D341Med (cell line): Measurements from ENCODE around the gene PLA2G2C.

Source experiments
- DNase-seq: peaks from one replicate; pipeline ENCODE4 v3.0.0; 2012; ENCODE audit warnings: low spot score

The PLA2G2C gene

DNA sequence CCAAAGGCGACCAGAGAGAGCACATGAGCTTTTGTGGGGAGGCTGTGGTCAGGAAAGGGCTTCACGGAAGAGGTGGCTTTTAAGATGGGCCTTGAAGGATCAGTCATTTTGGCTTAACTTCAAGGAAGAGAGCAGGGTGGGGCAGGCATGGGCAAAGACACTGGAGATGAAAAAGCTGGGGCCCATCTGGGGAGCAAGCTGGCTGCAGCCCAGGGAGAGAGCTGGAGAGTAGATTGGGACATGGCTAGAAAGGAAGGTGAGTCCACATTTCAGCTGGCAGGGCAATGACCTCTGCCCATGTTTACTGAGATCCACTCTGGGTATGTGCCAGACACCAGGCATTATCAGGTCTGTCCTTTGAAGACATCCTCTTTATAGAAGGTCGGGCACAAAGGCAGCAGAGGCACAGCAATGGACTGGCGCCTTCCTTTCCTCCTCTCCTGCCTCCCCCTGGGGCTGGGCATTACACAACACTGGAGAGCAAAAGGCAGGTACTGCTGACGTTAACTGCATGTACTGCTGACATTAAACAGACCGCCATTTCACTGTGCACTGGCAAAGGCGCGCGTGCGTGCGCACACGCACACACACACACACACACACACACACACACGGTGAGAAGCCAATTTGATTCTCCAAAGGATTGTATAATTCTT, 2.6 kb downstream of the PLA2G2C start:
- DNase-seq, result no peak

DNA sequence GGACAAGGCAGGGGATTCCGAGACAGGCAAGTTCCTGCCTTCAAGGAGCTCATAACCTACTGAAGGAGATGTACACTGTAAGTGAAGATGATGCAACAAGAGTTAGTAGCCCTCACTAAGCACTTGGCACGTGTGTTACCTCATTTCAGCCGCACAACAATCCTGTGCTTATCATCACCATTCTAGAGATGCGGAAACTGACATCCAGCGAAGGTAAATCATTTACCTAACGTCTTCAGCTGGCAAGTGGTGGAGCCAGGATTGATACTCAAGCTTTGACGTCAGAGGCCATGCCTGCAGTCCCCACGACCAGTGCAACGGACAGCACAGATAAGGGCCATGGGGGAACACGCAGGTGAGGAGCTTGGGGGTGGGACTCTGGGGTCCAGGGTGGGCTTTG, 3.3 kb downstream of the PLA2G2C start:
- DNase-seq, result no peak

DNA sequence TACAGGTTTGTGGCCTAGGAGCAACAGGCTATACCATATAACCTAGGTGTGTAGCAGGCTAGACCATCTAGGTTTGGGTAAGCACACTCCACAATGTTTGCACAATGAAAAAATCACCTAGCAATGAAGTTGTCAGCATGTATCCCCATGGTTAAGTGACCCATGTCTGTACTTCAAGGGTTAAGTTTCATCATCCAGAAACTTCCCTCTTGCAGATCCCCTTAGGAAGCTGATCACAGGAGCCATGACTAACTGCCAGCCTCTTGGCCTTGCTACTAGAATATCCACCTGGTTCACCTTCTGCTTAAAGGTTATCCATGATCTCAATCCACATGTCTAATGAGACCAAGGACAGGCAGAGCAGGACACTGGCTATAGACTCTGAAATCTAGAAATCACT, 3.9 kb downstream of the PLA2G2C start:
- DNase-seq, result no peak

DNA sequence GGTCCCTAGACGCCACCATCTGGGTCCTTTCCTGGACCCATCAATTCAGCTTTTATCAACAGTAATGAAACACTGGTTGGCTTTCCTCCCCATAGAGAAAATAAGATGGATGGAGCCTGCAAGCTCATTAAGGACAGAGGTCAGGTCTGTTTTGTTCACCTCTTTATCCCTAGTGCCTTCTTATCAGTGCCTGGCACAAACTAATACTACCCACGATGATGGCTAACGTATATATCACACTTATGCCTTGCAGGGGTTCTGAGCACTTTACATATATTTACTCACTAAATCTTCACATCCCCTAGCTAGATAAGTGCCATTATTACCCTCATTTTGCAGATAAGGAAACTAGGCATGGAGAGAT, 5.5 kb downstream of the PLA2G2C start:
- DNase-seq, result no peak

DNA sequence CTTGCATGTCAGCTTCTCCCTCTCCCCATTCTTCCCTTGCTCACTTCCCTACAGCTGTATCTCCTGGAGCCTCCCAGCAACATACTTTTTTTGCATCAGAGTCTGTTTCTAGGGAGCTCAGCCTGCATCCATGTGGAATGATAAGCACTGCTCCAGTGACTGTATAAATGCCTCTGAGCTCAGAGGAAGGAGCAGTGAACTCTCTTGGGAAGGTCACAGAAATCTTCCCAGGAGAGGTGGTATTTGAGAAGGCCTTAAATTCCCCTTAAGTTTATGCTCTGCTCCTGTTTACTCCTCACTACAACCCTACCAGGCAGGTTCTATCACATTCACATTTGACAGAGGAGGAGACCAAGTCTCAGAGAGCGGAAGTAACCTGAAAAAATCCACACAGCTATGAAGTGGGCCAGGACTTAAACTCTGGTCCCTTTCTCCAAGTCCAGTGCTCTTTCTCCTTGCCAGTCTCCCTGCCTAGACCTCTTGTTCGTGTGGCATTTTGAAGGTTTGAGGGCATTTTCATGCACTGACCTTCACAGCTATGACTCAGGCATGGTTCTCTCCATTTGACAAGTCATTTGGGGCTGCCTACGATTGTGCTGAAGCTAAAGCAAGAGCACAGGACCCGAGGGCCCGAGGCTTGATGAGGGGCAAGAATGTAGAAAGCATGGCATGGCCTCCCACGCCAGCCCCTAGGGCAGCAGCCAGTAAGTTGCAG, 6.0 kb downstream of the PLA2G2C start:
- no peak for DNase-seq

DNA sequence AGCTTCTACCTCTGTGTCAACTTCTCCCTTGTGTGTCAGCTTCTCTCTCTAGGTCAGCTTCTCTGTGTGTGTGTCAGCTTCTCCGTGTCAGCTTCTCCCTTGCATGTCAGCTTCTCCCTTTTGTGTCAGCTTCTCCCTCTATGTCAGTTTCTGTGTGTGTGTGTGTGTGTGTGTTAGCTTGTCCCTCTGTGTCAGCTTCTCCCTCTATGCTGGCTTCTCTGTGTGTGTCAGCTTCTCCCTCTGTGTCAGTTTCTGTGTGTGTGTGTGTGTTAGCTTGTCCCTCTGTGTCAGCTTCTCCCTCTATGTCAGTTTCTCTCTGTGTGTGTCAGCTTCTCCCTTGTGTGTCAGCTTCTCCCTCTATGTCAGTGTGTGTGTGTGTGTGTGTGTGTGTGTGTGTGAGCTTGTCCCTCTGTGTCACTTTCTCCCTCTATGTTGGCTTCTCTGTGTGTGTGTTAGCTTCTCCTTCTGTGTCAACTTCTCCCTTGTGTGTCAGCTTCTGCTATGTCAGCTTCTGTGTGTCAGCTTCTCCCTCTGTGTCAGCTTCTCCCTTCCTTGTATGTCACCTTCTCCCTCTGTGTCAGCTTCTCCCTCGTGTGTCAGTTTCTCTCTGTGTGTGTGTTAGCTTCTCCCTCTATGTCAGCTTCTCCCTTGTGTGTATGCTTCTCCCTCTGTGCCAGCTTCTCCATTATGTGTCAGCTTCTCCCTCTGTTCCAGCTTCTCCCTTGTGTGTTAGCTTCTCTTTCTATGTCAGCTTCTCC, 6.8 kb downstream of the PLA2G2C start:
- no peak for DNase-seq

DNA sequence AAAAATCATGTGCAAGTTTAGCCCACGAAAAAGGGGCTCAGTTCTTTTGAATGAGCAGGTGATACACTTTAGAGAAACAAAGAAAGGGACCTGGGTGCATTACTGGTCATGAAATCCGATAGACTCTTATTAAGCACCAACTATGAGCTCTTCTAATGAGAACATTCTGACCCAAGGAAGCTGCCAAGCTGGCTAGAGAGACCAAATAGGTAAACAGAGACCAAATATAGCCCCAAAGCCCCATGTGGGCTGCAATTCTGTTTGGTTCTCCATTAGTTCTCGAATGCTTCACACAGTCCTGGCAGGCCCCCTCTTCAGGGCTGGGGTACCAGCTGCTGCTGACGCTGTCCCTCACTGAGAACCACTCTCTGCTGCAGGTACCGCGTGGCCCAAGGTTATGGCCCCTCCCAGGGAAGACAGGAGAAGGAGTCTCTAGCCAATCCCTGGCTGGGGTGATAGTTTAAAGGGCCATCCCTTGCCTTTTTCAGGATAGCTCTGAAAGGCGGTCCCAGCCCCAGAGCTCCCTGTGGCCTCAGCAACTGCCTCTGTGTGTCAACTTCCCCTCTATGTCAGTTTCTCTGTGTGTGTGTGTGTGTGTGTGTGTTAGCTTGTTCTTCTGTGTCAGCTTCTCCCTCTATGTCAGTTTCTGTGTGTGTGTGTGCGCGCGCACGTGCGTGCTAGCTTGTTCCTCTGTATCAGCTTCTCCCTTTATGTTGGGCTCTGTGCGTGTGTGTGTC, 7.5 kb downstream of the PLA2G2C start:
- no peak for DNase-seq

DNA sequence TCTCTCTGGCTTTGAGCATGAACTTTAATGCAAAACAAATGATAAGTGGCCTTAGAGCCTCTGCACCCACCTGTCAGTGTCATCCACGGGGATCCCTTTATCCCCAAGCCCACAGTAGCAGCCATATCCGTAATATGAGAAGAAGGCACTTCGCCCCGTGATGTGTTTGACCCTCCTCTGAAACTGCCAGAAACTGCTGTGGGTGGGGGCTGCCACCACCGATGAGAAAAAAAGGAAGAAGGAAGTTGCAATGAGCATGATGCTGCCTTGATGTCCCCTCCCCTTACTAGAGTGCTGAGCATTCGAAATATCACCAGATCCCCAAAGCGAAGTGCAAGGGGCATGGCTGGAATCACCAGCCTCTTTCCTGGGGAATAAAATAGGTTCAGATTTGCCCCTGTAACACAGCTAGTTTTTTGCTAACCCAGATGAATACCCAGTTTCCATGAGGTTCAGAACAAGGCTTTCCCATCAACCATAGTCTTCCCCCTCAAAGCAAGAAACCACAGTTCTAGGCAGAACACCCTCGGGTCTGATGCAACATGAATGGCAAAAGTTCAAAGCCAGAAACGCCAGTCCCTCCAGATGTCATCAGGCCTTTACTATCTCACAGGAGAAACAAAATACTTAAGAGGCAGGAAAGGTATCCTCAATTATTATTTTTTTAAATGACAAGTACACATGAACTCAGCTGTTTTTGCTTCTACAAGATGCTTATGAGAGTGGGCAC, 11.2 kb downstream of the PLA2G2C start:
- DNase-seq, result no peak

DNA sequence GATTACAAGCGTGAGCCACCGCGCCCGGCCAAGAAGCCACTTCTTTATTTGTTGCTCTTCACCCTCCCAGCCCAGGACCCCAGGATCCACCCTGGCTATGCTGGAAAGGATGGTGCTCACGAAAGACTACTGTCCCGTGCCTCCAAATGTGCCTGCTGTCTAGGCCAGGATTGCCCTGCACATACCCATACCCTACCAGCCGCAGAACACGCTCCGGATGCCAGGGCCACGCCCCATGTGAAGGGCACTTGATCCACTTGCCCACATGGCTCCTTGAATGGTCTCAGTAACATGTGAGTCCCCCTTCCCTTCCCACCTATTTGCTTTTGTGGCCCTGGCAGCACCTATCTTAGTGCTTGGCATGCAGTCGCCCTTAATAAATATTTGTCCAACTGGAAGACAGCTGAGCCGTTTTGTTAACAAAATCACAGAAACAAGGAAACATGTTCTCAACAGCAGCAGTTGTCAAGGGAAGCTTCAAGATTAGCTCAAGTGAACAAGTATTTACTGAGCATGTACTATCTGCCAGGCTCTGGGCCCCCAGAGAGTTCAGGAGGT, 14.2 kb downstream of the PLA2G2C start:
- no peak for DNase-seq

DNA sequence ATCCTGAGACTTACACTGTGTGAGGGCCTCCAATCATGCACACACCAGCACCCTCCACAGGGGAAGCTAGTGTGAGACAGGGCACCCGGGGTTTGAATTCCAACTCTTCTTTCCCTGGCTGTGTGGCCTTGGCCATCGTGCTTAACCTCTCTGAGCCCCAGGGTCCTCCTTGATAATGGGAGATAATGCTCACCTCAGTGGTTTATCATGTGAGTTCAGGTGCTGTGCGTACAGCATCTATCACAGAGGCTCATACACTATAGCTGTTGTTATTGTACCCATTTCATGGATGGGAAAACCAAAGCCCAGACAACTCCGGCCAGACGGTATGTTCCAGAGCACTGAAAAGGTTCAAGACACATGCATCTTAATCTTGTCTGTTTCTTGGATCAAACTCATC, 16.4 kb downstream of the PLA2G2C start:
- no peak for DNase-seq

DNA sequence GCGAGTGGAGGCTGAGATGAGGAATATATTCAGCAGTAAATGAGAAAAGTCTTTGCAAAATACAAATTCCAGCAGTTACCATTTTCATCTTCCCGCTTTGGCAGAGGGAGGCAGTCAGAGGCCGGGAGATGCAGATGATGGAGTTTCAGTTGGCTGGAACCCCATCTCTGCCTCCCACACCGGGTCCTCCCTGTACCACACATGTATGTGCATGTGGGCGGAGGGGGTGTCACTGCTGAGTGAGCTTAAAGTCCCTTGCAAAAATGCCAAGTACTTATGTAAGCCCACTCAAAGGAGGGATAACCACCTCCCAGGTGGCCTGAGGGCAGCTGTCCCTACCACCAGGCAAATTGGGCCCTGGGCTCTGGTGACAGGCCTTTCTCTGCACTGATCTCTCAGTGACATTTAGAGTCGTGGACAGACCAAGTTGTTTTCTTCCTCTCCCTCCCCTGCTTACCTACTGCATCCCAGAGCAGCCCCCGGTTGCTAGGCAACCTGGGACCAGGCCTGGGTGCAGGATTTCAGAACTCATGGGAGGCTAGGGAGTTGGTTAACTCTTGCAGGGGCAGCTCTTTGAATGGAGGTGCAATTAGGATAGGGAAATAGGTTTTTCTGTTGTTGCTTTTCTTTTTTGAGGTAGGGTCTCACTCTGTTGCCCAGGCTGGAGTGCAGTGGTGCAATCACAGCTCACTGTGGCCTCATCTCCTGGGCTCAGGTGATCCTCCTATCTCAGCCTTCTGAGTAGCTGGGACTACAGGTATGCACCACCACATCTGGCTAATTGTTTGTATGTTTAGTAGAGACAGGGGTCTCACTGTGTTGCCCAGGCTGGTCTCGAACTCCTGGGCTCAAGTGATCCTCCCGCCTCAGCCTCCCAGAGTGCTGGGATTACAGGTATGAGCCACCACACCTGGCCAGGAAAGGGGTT, 17.5 kb downstream of the PLA2G2C start:
- no peak for DNase-seq

DNA sequence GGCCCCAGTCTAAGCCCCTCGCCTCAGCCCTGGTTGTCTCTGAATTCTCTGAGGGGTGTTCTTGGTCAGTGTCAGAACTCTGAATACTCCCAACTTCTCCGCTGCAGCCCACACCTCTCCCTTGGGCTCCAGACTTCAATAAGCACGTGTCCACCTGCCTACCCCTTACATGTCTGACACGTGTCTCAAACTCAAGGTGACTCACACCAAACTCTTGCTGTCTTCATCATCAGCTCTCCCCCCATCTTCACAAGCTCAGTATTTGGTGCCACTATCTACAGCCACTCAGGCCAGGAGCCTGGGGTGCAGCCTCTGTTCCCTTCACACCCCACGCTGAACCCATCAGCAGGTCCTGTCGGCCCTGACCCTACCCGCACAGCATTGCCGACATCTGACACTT, 19.2 kb downstream of the PLA2G2C start:
- no peak for DNase-seq

DNA sequence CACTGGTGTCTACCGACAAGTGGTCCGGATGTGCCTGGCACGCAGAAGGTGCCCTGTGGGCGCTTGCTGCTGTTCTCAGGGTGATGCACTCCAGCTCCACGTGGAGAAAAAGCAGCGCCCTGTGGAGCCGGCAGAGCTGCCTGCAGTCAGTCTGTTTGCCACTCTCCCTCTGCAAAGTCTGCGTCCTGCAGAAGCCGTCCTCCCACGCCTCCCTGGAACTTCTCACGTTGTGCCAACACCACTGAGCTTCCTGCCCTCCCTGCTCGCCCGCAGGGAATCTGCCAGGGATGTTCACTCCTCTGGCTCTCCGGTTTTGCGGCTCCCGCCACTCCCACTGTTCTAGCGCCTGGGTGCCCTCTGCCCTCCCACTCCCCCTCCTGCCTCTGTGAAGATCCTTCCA, 20.3 kb downstream of the PLA2G2C start:
- no peak for DNase-seq

DNA sequence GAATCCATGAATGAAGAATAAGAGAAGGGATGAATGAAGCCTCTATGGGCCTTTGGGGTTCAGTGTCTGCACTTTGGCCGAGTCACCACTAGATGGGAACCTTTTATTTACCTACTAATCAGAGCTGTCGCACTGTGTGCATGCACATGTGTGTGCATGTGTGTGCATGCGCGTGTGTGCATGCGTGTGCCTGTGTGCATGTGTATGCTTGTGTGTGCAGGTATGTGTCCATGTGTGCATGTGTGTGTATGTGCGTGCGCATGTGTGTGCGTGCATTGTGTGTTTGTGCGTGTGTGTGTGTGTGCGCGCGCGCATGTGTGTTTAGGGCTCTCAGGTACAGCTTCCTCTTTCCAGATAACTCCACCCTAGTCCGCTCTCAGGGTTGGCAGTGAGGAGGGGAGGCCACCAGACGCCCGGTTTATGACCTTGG, 20.8 kb downstream of the PLA2G2C start:
- DNase-seq, result no peak

DNA sequence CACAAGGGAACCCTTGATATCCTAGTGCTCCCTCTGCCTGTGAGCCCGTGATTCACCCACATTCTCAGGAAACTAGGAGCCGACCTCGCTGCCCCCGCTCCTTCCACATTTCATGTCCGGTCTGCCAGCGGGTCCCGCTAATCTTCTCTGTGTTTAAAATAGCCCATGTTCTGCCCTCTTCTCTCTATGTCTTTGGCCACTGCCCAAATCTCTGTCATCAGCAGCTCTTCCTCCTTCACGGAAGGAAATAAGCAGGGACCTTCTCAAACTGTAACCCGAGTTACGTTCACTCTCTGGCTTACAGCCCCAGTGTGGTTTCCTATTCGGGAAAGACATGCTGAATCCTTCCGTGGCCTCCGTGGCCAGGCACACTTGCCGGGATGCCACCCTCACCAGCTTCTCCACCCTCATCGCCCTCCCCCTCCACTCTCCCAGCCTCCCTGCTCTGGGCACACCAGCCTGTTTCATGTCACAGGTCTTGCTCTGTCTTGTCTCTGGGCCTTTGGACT, 21.6 kb downstream of the PLA2G2C start:
- no peak for DNase-seq

DNA sequence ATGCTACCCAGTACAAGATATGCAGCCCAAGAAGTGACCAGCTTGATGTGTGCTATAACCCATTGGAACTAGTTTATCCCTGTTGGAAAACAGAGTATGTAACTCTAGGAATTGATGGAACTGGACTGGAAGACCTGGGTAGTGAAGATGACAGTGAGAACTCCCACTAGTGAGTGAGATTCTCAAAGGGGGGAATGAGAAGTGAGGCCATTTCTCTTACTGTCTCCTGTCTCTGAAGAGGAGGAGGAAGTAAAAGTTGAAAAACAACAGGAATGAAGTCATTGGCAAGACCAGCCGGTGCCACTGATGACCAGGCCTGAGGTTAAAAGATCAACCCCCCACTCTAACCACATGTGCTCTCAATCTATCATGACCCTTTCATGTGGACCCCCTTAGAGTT, 26.3 kb downstream of the PLA2G2C start:
- DNase-seq, result no peak

DNA sequence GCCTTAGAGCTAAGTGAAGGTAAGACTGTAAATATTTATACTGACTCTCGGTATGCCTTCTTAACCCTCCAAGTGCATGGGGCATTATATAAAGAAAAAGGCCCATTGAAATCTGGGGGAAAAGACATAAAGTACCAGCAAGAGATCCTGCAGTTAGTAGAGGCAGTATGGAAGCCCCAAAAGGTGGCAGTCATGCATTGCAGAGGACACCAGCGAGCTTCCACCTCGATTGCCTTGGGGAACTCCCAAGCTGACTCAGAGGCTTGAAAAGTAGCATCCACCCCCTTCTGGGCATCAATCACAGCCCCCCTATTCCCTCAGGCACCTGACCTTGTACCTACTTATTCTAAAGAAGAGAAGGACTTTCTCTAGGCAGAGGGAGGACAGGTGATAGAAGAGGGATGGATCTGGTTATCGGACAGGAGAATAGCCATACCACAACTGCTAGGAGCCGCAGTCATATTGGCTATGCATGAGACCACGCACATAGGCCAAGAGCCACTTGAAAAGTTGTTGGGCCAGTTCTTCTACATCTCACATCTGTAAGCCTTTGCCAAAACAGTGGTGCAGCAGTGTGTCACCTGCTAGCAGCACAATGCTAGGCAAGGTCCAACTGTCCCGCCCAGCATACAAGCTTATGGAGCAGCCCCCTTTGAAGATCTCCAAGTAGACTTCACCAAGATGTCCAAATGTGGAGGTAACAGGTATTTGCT, 27.8 kb downstream of the PLA2G2C start:
- no peak for DNase-seq

DNA sequence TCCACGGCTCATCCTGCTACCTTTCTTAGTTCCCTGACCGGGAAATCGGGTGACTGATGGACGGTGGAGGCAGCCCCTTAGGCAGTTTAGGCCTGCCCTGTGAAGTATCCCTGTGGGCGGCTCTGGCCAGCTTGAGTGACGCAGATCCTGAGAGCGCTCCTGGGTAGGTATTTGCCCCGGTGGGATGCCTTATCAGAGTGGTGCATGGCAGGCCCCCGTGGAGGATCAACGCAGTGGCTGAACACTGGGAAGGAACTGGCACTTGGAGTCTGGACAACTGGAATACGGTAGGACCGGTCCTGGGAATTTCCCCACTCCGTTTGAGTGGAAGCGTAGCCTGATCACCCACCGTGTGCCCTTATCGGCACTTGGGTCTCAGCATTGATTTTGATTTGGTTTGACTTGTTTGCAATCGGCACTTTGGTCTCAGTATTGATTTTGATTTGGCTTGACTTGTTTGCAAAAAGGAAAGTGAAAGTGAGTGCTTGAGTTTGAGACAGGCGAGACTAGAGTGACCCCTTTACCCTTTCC, 32.0 kb downstream of the PLA2G2C start:
- DNase-seq, result peak; percentile 1

DNA sequence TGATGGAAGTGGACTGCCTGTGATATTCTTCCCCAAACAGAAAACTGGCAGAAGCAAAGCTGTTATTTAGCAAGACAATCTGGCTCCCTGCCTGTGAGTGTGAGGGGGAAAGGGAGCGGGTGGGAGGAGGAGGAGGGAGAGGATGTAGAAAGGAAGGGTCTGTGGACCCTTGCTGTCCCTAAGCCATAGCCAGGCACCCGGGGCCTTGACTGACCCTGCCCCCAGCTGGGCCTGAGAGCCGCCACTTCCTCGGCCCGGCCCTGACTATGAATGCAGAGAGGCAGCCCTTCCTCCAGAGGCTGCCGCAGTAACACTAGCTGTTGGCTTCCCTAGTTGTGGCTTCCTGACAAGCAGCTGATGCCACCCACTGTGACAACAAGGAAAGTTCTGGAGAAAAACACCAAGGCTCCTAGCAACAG, 33.3 kb downstream of the PLA2G2C start:
- peak; percentile 15 for DNase-seq
